ENCODE data around the gene EIF2S3.
"Not testable (repeated sequence)": the region's sequence is repeated elsewhere in the genome, so short reads cannot be mapped to it uniquely, and the experiment has no call there.

Gene EIF2S3

GRCh38 chrX:24050522-24051318, 4.0 kb upstream of the EIF2S3 start:
- not testable (repeated sequence) for H3K27me3 ChIP-seq (ENCODE audit: insufficient read depth, poor library complexity, severe bottlenecking); H3K27ac ChIP-seq (replicated peaks); H3K4me3 ChIP-seq (replicated peaks; ENCODE audit: insufficient read depth, low read length); DNase-seq (ENCODE audit: low read depth in 1 of 2, low spot score in 1 of 2)

DNA sequence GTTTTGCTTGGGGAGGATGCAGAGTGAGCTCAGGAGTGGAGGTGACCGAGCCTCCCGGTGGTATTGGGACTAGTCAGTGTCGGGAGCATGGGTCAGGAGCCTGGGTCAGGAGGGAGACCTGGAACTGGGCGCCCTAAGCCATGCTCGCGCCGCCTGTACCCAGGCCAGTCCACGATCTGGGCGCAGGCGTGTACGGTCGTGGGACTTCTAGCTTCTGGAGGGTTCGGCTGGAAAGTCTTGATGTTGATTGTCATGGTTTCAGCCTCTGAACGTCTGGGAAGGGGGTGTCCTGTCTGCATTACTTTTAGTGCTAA, 244 bp downstream of the EIF2S3 start:
- DNase-seq (ENCODE audit: low read depth in 1 of 2, low spot score in 1 of 2), result no peak
- Histone ChIP-seq H3K27ac (replicated peaks) (no peak overlapping the region), H3K27me3 (ENCODE audit: insufficient read depth, poor library complexity, severe bottlenecking) (no peaks in the 10 kb centered on the region), H3K4me3 (replicated peaks; ENCODE audit: insufficient read depth, low read length) (no peak overlapping the region)
- TF ChIP-seq GABPA (IDR thresholded peaks at IDR 0.05; ENCODE audit: low read depth) (no peak), CTCF (IDR thresholded peaks at IDR 0.05; ENCODE audit: insufficient read depth, low read length) (no peak), POLR2AphosphoS5 (IDR thresholded peaks at IDR 0.05; ENCODE audit: low read depth) (no peak), SPI1 (IDR thresholded peaks at IDR 0.05; ENCODE audit: borderline replicate concordance, low read depth) (no peak)
- TF ChIP-seq, protein P1, sequence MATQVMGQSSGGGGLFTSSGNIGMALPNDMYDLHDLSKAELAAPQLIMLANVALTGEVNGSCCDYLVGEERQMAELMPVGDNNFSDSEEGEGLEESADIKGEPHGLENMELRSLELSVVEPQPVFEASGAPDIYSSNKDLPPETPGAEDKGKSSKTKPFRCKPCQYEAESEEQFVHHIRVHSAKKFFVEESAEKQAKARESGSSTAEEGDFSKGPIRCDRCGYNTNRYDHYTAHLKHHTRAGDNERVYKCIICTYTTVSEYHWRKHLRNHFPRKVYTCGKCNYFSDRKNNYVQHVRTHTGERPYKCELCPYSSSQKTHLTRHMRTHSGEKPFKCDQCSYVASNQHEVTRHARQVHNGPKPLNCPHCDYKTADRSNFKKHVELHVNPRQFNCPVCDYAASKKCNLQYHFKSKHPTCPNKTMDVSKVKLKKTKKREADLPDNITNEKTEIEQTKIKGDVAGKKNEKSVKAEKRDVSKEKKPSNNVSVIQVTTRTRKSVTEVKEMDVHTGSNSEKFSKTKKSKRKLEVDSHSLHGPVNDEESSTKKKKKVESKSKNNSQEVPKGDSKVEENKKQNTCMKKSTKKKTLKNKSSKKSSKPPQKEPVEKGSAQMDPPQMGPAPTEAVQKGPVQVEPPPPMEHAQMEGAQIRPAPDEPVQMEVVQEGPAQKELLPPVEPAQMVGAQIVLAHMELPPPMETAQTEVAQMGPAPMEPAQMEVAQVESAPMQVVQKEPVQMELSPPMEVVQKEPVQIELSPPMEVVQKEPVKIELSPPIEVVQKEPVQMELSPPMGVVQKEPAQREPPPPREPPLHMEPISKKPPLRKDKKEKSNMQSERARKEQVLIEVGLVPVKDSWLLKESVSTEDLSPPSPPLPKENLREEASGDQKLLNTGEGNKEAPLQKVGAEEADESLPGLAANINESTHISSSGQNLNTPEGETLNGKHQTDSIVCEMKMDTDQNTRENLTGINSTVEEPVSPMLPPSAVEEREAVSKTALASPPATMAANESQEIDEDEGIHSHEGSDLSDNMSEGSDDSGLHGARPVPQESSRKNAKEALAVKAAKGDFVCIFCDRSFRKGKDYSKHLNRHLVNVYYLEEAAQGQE (IDR thresholded peaks at IDR 0.05; ENCODE audit: insufficient replicate concordance, low read depth), result no peak

DNA sequence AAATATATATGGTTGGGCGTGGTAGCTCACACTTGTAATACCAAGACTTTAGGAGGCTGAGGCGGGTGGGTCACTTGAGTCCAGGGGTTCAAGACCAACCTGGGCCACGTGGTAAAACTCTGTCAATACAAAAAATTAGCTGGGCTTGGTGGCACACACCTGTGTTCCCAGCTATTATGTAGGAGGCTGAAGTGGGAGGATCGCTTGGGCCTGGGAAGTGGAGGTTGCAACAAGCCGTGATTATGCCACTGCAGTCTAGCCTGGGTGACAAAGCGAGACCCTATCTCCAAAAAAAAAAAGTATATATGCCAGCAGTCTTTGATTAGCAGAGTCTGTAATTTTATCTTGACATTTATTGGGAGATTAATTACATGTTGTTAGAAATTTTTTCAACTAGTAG, 8.7 kb downstream of the EIF2S3 start:
- no peak for DNase-seq (ENCODE audit: low read depth in 1 of 2, low spot score in 1 of 2)

More for the DNA sequence above, 8.7 kb downstream of the EIF2S3 start:
- no peaks in the 10 kb centered on the region for H3K27me3 ChIP-seq (ENCODE audit: insufficient read depth, poor library complexity, severe bottlenecking)
- no peak overlapping the region for H3K4me3 ChIP-seq (replicated peaks; ENCODE audit: insufficient read depth, low read length)
- H3K27ac ChIP-seq (replicated peaks), result no peak overlapping the region
- TF ChIP-seq CTCF (IDR thresholded peaks at IDR 0.05; ENCODE audit: insufficient read depth, low read length), result no peak
- no peak for TF ChIP-seq SPI1 (IDR thresholded peaks at IDR 0.05; ENCODE audit: borderline replicate concordance, low read depth)
- 0 out of 2 replicates have a peak, but pooled peaks have one; percentile 27 for TF ChIP-seq POLR2AphosphoS5 (IDR thresholded peaks at IDR 0.05; ENCODE audit: low read depth)
- TF ChIP-seq, protein P1 (IDR thresholded peaks at IDR 0.05; ENCODE audit: insufficient replicate concordance, low read depth), result no peak
- no peak for TF ChIP-seq GABPA (IDR thresholded peaks at IDR 0.05; ENCODE audit: low read depth)

All from HL-60 (cell line).